Endothelial cell (in vitro differentiated cells): ENCODE results near the gene PNMT. TPM values are rescaled to one million over a fixed set of nuclear protein-coding genes. Genes with fewer than 3 reads are reported as not detected.
"Not testable (repeated sequence)": the region's sequence is repeated elsewhere in the genome, so short reads cannot be mapped to it uniquely, and the experiment has no call there.

Experiments
- DNase-seq: peaks from one replicate; pipeline ENCODE4 v3.0.0; 2021; ENCODE audit warnings: low spot score
- H3K27ac Mint-ChIP-seq: one replicate; pipeline ENCODE4 v1.8.0; 2021; ENCODE audit warnings: mixed read lengths, inconsistent platforms; ENCODE audit not compliant: unreplicated experiment
- H3K27me3 Mint-ChIP-seq: one replicate; pipeline ENCODE4 v1.8.0; 2021; ENCODE audit warnings: mild to moderate bottlenecking, moderate library complexity, mixed read lengths, inconsistent platforms; ENCODE audit not compliant: unreplicated experiment
- H3K36me3 Mint-ChIP-seq: one replicate; pipeline ENCODE4 v1.8.0; 2021; ENCODE audit warnings: mild to moderate bottlenecking, low read depth, mixed read lengths, inconsistent platforms; ENCODE audit not compliant: unreplicated experiment
- H3K4me1 Mint-ChIP-seq: one replicate; pipeline ENCODE4 v1.8.0; 2021; ENCODE audit warnings: mild to moderate bottlenecking, mixed read lengths, inconsistent platforms; ENCODE audit not compliant: unreplicated experiment
- H3K4me3 Mint-ChIP-seq: one replicate; pipeline ENCODE4 v1.8.0; 2021; ENCODE audit warnings: mild to moderate bottlenecking, mixed read lengths, inconsistent platforms; ENCODE audit not compliant: unreplicated experiment
- H3K9me3 Mint-ChIP-seq: one replicate; pipeline ENCODE4 v1.8.0; 2021; ENCODE audit warnings: mixed read lengths, inconsistent platforms; ENCODE audit not compliant: unreplicated experiment
- CTCF ChIP-seq: fragments of 200-600 bp; sonication (generic); IDR thresholded peaks from one replicate; pipeline ENCODE4 v1.5.0; 2021; ENCODE audit warnings: antibody characterized with exemption; ENCODE audit not compliant: unreplicated experiment
- total RNA-seq: library from RNA; stranded (reverse); fragmentation: NEBNext Ultra II Directional; extraction: Animal tissue kit (Norgen Biotek cat#: 25700); gene quantifications from one replicate; pipeline ENCODE4 v1.2.1, GENCODE V29; 2021; ENCODE audit not compliant: unreplicated experiment

PNMT gene
- total RNA-seq, 1 donor from 2014 or later = not detected

- Mint-ChIP-seq H3K4me1 (peaks cover 13% of the 10 kb centered on the region), H3K36me3 (peaks cover 10% of the 10 kb centered on the region), H3K9me3 (no peaks in the 10 kb centered on the region), H3K4me3 (peak overlapping the region; percentile 94), H3K27me3 (no peaks in the 10 kb centered on the region), H3K27ac (no peak overlapping the region)
- TF ChIP-seq CTCF = no peak
- no peak for DNase-seq
Measured at GRCh38 chr17:39688945-39689344, 20.7 kb downstream of the PNMT start.

- Mint-ChIP-seq H3K27me3 (peaks cover 3% of the 10 kb centered on the region), H3K4me1 (peaks cover 13% of the 10 kb centered on the region), H3K27ac (no peak overlapping the region), H3K9me3 (no peaks in the 10 kb centered on the region), H3K4me3 (no peak overlapping the region), H3K36me3 (no peaks in the 10 kb centered on the region)
- no peak for TF ChIP-seq CTCF
- no peak for DNase-seq
Measured at GRCh38 chr17:39694593-39694992, 26.3 kb downstream of the PNMT start.

GRCh38 chr17:39695089-39695474 lies 26.8 kb downstream of the PNMT start:
- H3K4me3 Mint-ChIP-seq = no peak overlapping the region
- H3K27me3 Mint-ChIP-seq = peaks cover 6% of the 10 kb centered on the region
- no peak for DNase-seq
- no peaks in the 10 kb centered on the region for H3K36me3 Mint-ChIP-seq
- peaks cover 16% of the 10 kb centered on the region for H3K4me1 Mint-ChIP-seq
- H3K9me3 Mint-ChIP-seq = no peaks in the 10 kb centered on the region
- no peak overlapping the region for H3K27ac Mint-ChIP-seq
- TF ChIP-seq CTCF = no peak

GRCh38 chr17:39696731-39697130 lies 28.5 kb downstream of the PNMT start:
- DNase-seq = no peak
- peaks cover 9% of the 10 kb centered on the region for H3K27me3 Mint-ChIP-seq
- H3K27ac Mint-ChIP-seq = no peak overlapping the region
- no peaks in the 10 kb centered on the region for H3K36me3 Mint-ChIP-seq
- H3K9me3 Mint-ChIP-seq = no peaks in the 10 kb centered on the region
- no peak for TF ChIP-seq CTCF
- peaks cover 26% of the 10 kb centered on the region for H3K4me1 Mint-ChIP-seq
- no peak overlapping the region for H3K4me3 Mint-ChIP-seq

GRCh38 chr17:39697961-39698360 lies 29.7 kb downstream of the PNMT start:
- Mint-ChIP-seq H3K4me1 (peaks cover 29% of the 10 kb centered on the region), H3K9me3 (no peaks in the 10 kb centered on the region), H3K36me3 (no peaks in the 10 kb centered on the region), H3K27me3 (peaks cover 9% of the 10 kb centered on the region), H3K27ac (no peak overlapping the region), H3K4me3 (no peak overlapping the region)
- TF ChIP-seq CTCF = no peak
- DNase-seq = no peak

GRCh38 chr17:39699157-39699817 lies 31.0 kb downstream of the PNMT start:
- not testable (repeated sequence) for H3K36me3 Mint-ChIP-seq, H3K9me3 Mint-ChIP-seq, H3K27me3 Mint-ChIP-seq, DNase-seq
- peak overlapping the region; percentile 72 for H3K27ac Mint-ChIP-seq
- H3K4me3 Mint-ChIP-seq = peak overlapping the region; percentile 97
- peaks cover 28% of the 10 kb centered on the region for H3K4me1 Mint-ChIP-seq
